K562 (cell line): ENCODE data around the gene CDH1. TPM values are rescaled to one million over a fixed set of nuclear protein-coding genes. Genes with fewer than 3 reads are reported as not detected.

Source experiments
- CREB1 ChIP-seq, 2 experiments: sonication (generic) in 1 of 2; formaldehyde crosslinking in 1 of 2; IDR thresholded peaks; 2 replicates each; pipeline versions ENCODE4 v1.6.1 to v1.8.0; 2012 to 2022; ENCODE audit warnings: inconsistent platforms in 1 of 2, mild to moderate bottlenecking in 1 of 2, missing genetic modification reagents in 1 of 2, moderate library complexity in 1 of 2
- GABPB2 ChIP-seq: fragments of 250-450 bp; sonication (Bioruptor Pico); conservative IDR thresholded peaks from 2 replicates; pipeline ENCODE4 v1.5.1; 2021; ENCODE audit warnings: mild to moderate bottlenecking
- HCFC1 ChIP-seq: IDR thresholded peaks from 2 replicates; pipeline ENCODE4 v1.6.1; 2012; ENCODE audit warnings: low read depth, low read length, improper control_type of control experiment
- NR4A1 ChIP-seq, 2 experiments: fragments of 250-450 bp in 1 of 2; fragments of 450-650 bp in 1 of 2; sonication (Bioruptor Pico) in 1 of 2; IDR thresholded peaks; 2 replicates each; pipeline versions ENCODE4 v1.4.0 to v1.6.1; 2016 to 2020; ENCODE audit warnings: mild to moderate bottlenecking in 2 of 2, missing compliant biosample characterization in 1 of 2, missing genetic modification characterization in 1 of 2, moderate library complexity in 1 of 2
- POLR2B ChIP-seq: fragments of 450-650 bp; IDR thresholded peaks from 2 replicates; pipeline ENCODE4 v1.6.1; 2018; ENCODE audit warnings: low read depth; ENCODE audit not compliant: partially characterized antibody
- TAF1 ChIP-seq: IDR thresholded peaks from 2 replicates; pipeline ENCODE4 v1.6.1; 2011; ENCODE audit warnings: mild to moderate bottlenecking, low read length, moderate library complexity; ENCODE audit not compliant: insufficient read depth, control insufficient read depth, severe bottlenecking; ENCODE audit errors: extremely low read depth
- ZFX ChIP-seq: sonication (generic); formaldehyde crosslinking; IDR thresholded peaks from 2 replicates; pipeline ENCODE4 v1.8.0; 2022; ENCODE audit warnings: mild to moderate bottlenecking, missing genetic modification reagents, moderate library complexity
- ZNF197 ChIP-seq: fragments of 200-800 bp; sonication (Bioruptor generic); IDR thresholded peaks from 2 replicates; pipeline ENCODE4 v1.6.1; 2016; ENCODE audit warnings: low read depth, missing genetic modification characterization, missing compliant biosample characterization
- ZNF780A ChIP-seq: fragments of 250-450 bp; sonication (Bioruptor Pico); IDR thresholded peaks from 2 replicates; pipeline ENCODE4 v1.5.0; 2021; ENCODE audit warnings: mild to moderate bottlenecking
- polyA plus RNA-seq, 8 experiments: library from polyadenylated mRNA; depleted of rRNA in 4 of 8; stranded (reverse) in 5 of 8; unstranded in 3 of 8; fragments of >200 nt; fragmentation: Nextera tagmentation in 2 of 8; fragmentation: Illumina TruSeq in 1 of 8; extraction: Ambion mirVana in 2 of 8; extraction: Trizol in 1 of 8; gene quantifications; 2 replicates each; pipeline versions ENCODE4 v1.2.1 to v1.2.3, GENCODE V29; 2011 to 2014; ENCODE audit warnings: inconsistent platforms in 1 of 8, missing spikeins in 1 of 8
- total RNA-seq, 7 experiments: library from RNA; depleted of rRNA in 6 of 7; stranded (reverse); fragments of >200 nt in 6 of 7; fragmentation: Illumina TruSeq in 2 of 7; extraction: Trizol in 2 of 7; gene quantifications; 2 replicates each; pipeline versions ENCODE4 v1.2.1 to v1.2.3, GENCODE V29; 2011 to 2021; ENCODE audit warnings: low replicate concordance in 1 of 7
- TF ChIP-seq, protein P1 (sequence below), 2 experiments: fragments of 450-650 bp in 1 of 2; sonication (generic) in 1 of 2; formaldehyde crosslinking in 1 of 2; IDR thresholded peaks; 2 replicates each; pipeline versions ENCODE4 v1.7.1 to v1.9.0; 2016 to 2022; ENCODE audit warnings: inconsistent platforms in 1 of 2, mild to moderate bottlenecking in 1 of 2, missing genetic modification reagents in 1 of 2
- TF ChIP-seq, protein P2 (sequence below): sonication (generic); formaldehyde crosslinking; IDR thresholded peaks from 2 replicates; pipeline ENCODE4 v1.8.0; 2023; ENCODE audit warnings: missing genetic modification reagents, mild to moderate bottlenecking, borderline replicate concordance

The CDH1 gene
- total and polyA plus RNA-seq, 9 of the 15 experiments (the other 6 are each of a cell fraction or from before 2014, with no cell fraction given) = 0.01 to 0.69 TPM; not detected in 7

DNA sequence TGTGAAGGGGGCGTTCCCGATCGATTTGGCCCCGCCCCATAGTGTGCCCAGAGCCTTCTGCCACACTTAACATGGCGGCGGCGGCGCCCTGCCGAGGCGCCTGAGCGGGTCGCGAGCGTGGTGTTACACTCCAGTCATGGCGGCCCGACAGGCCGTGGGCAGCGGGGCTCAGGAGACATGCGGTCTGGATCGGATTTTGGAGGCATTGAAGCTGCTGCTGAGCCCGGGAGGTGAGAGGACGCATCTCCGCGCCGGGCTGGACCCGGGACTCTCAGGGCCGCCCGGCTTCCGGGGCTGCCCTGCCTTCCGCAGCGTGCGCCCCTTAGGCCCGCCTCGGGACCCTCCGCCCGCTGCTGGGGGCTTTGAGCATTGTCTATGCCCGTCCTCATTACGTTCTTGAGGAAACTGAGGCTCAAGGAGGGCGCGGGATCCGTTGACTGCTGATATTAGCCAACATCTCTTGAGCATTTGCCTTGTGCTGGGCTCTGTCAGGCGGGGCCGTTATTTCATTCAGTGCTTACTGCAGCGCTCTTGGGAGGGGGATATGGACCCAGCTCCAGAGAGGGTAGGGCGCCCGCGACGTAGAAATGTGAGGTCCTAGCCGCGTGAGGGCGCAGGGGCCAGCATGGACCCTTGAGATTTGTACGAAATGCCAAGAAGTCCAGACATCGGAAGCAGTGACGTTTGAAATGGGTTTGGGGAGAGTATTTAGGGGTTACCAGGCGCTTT lies 106.6 kb downstream of the CDH1 start, which contains the start of gene TANGO6 (continued):
- TF ChIP-seq ZNF197 (CRISPR knock-in tag) (no peak), HCFC1 (peak; percentile 88), GABPB2 (CRISPR knock-in tag) (no peak), ZNF780A (CRISPR knock-in tag) (no peak), CREB1 (IDR thresholded peaks at IDR 0.05) (0 out of 2 replicates have a peak, but pooled peaks have one; percentile 17), CREB1 (CRISPR knock-in tag; IDR thresholded peaks at IDR 0.05) (peak; percentile 38), NR4A1 (CRISPR knock-in tag; IDR thresholded peaks at IDR 0.05) (no peak), NR4A1 (tag; IDR thresholded peaks at IDR 0.05) (0 out of 2 replicates have a peak, but pooled peaks have one; percentile 47), ZFX (CRISPR knock-in tag) (peak; percentile 92), TAF1 (peak; percentile 88), POLR2B (peak; percentile 53)
- TF ChIP-seq, protein P1, sequence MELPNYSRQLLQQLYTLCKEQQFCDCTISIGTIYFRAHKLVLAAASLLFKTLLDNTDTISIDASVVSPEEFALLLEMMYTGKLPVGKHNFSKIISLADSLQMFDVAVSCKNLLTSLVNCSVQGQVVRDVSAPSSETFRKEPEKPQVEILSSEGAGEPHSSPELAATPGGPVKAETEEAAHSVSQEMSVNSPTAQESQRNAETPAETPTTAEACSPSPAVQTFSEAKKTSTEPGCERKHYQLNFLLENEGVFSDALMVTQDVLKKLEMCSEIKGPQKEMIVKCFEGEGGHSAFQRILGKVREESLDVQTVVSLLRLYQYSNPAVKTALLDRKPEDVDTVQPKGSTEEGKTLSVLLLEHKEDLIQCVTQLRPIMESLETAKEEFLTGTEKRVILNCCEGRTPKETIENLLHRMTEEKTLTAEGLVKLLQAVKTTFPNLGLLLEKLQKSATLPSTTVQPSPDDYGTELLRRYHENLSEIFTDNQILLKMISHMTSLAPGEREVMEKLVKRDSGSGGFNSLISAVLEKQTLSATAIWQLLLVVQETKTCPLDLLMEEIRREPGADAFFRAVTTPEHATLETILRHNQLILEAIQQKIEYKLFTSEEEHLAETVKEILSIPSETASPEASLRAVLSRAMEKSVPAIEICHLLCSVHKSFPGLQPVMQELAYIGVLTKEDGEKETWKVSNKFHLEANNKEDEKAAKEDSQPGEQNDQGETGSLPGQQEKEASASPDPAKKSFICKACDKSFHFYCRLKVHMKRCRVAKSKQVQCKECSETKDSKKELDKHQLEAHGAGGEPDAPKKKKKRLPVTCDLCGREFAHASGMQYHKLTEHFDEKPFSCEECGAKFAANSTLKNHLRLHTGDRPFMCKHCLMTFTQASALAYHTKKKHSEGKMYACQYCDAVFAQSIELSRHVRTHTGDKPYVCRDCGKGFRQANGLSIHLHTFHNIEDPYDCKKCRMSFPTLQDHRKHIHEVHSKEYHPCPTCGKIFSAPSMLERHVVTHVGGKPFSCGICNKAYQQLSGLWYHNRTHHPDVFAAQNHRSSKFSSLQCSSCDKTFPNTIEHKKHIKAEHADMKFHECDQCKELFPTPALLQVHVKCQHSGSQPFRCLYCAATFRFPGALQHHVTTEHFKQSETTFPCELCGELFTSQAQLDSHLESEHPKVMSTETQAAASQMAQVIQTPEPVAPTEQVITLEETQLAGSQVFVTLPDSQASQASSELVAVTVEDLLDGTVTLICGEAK (IDR thresholded peaks at IDR 0.05) = peak; percentile 84
- TF ChIP-seq, protein P1 (CRISPR knock-in tag; IDR thresholded peaks at IDR 0.05) = no peak
- TF ChIP-seq, protein P2, sequence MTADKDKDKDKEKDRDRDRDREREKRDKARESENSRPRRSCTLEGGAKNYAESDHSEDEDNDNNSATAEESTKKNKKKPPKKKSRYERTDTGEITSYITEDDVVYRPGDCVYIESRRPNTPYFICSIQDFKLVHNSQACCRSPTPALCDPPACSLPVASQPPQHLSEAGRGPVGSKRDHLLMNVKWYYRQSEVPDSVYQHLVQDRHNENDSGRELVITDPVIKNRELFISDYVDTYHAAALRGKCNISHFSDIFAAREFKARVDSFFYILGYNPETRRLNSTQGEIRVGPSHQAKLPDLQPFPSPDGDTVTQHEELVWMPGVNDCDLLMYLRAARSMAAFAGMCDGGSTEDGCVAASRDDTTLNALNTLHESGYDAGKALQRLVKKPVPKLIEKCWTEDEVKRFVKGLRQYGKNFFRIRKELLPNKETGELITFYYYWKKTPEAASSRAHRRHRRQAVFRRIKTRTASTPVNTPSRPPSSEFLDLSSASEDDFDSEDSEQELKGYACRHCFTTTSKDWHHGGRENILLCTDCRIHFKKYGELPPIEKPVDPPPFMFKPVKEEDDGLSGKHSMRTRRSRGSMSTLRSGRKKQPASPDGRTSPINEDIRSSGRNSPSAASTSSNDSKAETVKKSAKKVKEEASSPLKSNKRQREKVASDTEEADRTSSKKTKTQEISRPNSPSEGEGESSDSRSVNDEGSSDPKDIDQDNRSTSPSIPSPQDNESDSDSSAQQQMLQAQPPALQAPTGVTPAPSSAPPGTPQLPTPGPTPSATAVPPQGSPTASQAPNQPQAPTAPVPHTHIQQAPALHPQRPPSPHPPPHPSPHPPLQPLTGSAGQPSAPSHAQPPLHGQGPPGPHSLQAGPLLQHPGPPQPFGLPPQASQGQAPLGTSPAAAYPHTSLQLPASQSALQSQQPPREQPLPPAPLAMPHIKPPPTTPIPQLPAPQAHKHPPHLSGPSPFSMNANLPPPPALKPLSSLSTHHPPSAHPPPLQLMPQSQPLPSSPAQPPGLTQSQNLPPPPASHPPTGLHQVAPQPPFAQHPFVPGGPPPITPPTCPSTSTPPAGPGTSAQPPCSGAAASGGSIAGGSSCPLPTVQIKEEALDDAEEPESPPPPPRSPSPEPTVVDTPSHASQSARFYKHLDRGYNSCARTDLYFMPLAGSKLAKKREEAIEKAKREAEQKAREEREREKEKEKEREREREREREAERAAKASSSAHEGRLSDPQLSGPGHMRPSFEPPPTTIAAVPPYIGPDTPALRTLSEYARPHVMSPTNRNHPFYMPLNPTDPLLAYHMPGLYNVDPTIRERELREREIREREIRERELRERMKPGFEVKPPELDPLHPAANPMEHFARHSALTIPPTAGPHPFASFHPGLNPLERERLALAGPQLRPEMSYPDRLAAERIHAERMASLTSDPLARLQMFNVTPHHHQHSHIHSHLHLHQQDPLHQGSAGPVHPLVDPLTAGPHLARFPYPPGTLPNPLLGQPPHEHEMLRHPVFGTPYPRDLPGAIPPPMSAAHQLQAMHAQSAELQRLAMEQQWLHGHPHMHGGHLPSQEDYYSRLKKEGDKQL (CRISPR knock-in tag) = no peak
